MM.1S (cell line): ENCODE results near the gene TRAM2.

Experiments
- DNase-seq: peaks from one replicate; pipeline ENCODE4 v3.0.0-alpha.2; 2015
- H2AFZ ChIP-seq: fragments of 300-600 bp; sonication (generic); 2 replicates; pipeline ENCODE4 v1.6.0; 2016; ENCODE audit warnings: antibody characterized with exemption, low read length
- H3F3A ChIP-seq: fragments of 300-600 bp; sonication (generic); 2 replicates; pipeline ENCODE4 v1.6.1; 2016; ENCODE audit warnings: mild to moderate bottlenecking, antibody characterized with exemption, low read length, moderate library complexity, mixed read lengths; ENCODE audit not compliant: insufficient read depth
- H3K27ac ChIP-seq: fragments of 300-600 bp; sonication (generic); 2 replicates; pipeline ENCODE4 v1.5.1; 2016; ENCODE audit warnings: mild to moderate bottlenecking, low read length
- H3K27me3 ChIP-seq: fragments of 300-600 bp; sonication (generic); replicated peaks from 2 replicates; pipeline ENCODE4 v1.6.0; 2016; ENCODE audit warnings: low read length; ENCODE audit not compliant: insufficient read depth
- H3K36me3 ChIP-seq: fragments of 300-600 bp; sonication (generic); replicated peaks from 2 replicates; pipeline ENCODE4 v1.6.1; 2016; ENCODE audit warnings: mild to moderate bottlenecking, low read length, mixed read lengths; ENCODE audit not compliant: insufficient read depth
- H3K4me1 ChIP-seq: fragments of 300-600 bp; sonication (generic); 2 replicates; pipeline ENCODE4 v1.6.1; 2016; ENCODE audit warnings: low read length, mixed read lengths
- H3K4me2 ChIP-seq: fragments of 300-600 bp; sonication (generic); 2 replicates; pipeline ENCODE4 v1.6.0; 2016; ENCODE audit warnings: low read depth, low read length
- H3K4me3 ChIP-seq: fragments of 300-600 bp; sonication (generic); 2 replicates; pipeline ENCODE4 v1.5.1; 2016; ENCODE audit warnings: low read length, mixed read lengths
- H3K79me2 ChIP-seq: fragments of 300-600 bp; sonication (generic); 2 replicates; pipeline ENCODE4 v1.6.1; 2016; ENCODE audit warnings: mixed run types, low read length, mixed read lengths
- H3K9ac ChIP-seq: fragments of 300-600 bp; sonication (generic); 2 replicates; pipeline ENCODE4 v1.6.1; 2016; ENCODE audit warnings: low read length, mixed read lengths
- H3K9me2 ChIP-seq: fragments of 300-600 bp; sonication (generic); replicated peaks from 2 replicates; pipeline ENCODE4 v1.6.1; 2016; ENCODE audit warnings: mild to moderate bottlenecking, low read length, mixed read lengths; ENCODE audit not compliant: insufficient read depth
- H3K9me3 ChIP-seq: fragments of 300-600 bp; sonication (generic); replicated peaks from 2 replicates; pipeline ENCODE4 v1.6.1; 2016; ENCODE audit warnings: mild to moderate bottlenecking, low read length, mixed read lengths; ENCODE audit not compliant: insufficient read depth
- H4K20me1 ChIP-seq: fragments of 300-600 bp; sonication (generic); 2 replicates; pipeline ENCODE4 v1.6.1; 2016; ENCODE audit warnings: mild to moderate bottlenecking, low read length, moderate library complexity, mixed read lengths; ENCODE audit not compliant: insufficient read depth
- EZH2 ChIP-seq: fragments of 300-600 bp; sonication (generic); optimal IDR thresholded peaks from 2 replicates; pipeline ENCODE3; 2017; ENCODE audit warnings: low read depth, mild to moderate bottlenecking, antibody characterized with exemption, low read length, mixed read lengths
- EZH2phosphoT487 ChIP-seq: fragments of 300-600 bp; sonication (generic); IDR thresholded peaks from 2 replicates; pipeline ENCODE4 v1.6.1; 2018; ENCODE audit warnings: antibody characterized with exemption, low read length
- TF ChIP-seq, protein P1 (sequence below): fragments of 300-600 bp; sonication (generic); IDR thresholded peaks from 2 replicates; pipeline ENCODE4 v1.5.1; 2016; ENCODE audit warnings: antibody characterized with exemption, low read length, mixed read lengths

TRAM2 gene

DNA sequence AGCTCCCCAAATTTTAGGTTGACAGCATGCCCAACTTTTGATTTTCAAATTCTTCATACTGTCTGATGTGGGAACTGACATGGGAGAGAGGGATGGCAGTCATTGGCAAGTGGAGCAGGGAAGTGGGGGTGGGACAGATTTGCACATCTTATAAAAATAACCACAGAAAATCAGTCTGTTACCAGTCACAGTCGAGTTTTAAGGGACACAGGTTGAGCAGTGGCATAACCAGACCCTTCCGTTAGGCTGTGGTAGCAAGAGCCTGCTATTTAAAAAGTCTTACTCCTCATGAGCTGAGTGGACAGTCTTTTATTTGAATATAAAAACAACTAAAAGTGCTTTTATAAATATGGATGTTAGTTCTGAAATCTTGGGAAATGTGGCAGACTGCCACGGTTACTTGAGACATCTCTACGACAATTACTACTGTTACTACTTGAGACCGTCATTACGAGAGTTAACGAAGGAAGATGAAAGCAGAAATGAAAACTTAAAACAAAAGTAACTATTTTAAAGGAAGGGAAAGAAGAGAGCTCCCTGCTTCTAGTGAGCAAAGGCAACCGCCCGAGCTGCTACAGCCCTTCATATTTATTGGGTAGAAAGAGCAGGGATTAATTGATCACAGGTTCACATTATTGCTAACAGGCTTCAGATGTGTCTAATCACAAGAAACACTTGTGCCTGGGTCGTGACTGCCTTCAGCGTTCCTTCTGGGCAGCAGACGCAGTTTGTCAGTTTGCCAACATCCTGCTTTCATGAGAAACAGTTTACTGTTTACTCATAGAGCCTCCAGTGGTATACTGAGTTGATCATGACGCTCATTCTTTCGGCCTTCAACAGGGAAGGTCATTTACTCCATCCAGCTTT lies 85.4 kb downstream of the TRAM2 start:
- H3K4me1 ChIP-seq = peaks cover 22% of the 10 kb centered on the region
- H4K20me1 ChIP-seq = no peaks in the 10 kb centered on the region
- H3K79me2 ChIP-seq = no peaks in the 10 kb centered on the region
- no peak overlapping the region for H3K27ac ChIP-seq
- H3K27me3 ChIP-seq = no peaks in the 10 kb centered on the region
- no peak for TF ChIP-seq EZH2
- H3K9ac ChIP-seq = no peak overlapping the region
- H3K9me3 ChIP-seq = no peaks in the 10 kb centered on the region
- no peaks in the 10 kb centered on the region for H3K9me2 ChIP-seq
- H2AFZ ChIP-seq = no peak overlapping the region
- H3F3A ChIP-seq = peaks cover 22% of the 10 kb centered on the region
- no peak overlapping the region for H3K4me2 ChIP-seq
- no peak for DNase-seq
- H3K36me3 ChIP-seq = no peaks in the 10 kb centered on the region
- no peak overlapping the region for H3K4me3 ChIP-seq

DNA sequence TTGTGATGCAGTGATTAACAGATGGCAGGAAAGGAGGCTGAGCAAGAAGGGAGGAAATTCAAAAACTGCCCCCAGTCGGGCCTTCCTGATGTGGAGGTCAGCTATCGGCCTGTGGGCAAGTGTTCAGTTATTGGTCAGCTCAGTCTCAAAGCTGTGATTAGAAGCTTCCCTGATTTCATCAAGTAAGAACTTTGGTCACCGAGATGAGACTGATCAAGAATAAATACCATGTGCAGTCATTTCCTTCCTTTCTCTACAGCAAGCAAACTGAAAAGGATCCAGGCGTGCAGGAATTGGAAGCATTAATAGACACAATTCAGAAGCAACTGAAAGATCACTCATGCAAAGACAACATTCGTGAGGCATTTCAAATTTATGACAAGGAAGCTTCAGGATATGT lies 87.0 kb downstream of the TRAM2 start:
- Histone ChIP-seq H3K9ac (no peak overlapping the region), H3K4me2 (no peak overlapping the region), H2AFZ (no peak overlapping the region), H3F3A (peaks cover 8% of the 10 kb centered on the region), H3K9me2 (no peaks in the 10 kb centered on the region), H4K20me1 (no peaks in the 10 kb centered on the region), H3K27ac (no peak overlapping the region), H3K9me3 (no peaks in the 10 kb centered on the region), H3K79me2 (no peaks in the 10 kb centered on the region), H3K4me3 (no peak overlapping the region), H3K27me3 (no peaks in the 10 kb centered on the region), H3K4me1 (peaks cover 10% of the 10 kb centered on the region), H3K36me3 (no peaks in the 10 kb centered on the region)
- DNase-seq = no peak
- TF ChIP-seq, protein P1, sequence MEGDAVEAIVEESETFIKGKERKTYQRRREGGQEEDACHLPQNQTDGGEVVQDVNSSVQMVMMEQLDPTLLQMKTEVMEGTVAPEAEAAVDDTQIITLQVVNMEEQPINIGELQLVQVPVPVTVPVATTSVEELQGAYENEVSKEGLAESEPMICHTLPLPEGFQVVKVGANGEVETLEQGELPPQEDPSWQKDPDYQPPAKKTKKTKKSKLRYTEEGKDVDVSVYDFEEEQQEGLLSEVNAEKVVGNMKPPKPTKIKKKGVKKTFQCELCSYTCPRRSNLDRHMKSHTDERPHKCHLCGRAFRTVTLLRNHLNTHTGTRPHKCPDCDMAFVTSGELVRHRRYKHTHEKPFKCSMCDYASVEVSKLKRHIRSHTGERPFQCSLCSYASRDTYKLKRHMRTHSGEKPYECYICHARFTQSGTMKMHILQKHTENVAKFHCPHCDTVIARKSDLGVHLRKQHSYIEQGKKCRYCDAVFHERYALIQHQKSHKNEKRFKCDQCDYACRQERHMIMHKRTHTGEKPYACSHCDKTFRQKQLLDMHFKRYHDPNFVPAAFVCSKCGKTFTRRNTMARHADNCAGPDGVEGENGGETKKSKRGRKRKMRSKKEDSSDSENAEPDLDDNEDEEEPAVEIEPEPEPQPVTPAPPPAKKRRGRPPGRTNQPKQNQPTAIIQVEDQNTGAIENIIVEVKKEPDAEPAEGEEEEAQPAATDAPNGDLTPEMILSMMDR = no peak
- TF ChIP-seq EZH2phosphoT487 (no peak), EZH2 (no peak)

DNA sequence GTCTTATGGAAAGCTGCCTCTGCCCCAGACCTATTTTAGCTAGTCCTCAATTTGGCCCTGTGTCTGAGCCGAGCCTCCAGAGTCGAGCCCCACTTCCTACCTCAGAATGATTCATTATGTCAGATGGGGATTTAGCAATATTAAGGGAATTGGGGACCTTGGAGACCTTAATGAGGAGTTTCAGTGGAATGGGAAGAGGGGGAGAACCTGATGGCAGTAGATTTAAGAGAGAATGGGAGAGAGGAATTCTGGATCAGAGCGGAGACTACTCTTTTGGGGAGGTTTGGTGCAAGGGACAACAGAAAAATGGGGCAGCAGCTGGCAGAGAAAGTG lies 93.2 kb downstream of the TRAM2 start:
- Histone ChIP-seq H3K4me1 (no peaks in the 10 kb centered on the region), H3K9ac (no peak overlapping the region), H2AFZ (no peak overlapping the region), H3K4me3 (no peak overlapping the region), H3K36me3 (no peaks in the 10 kb centered on the region), H3F3A (no peaks in the 10 kb centered on the region), H3K79me2 (no peaks in the 10 kb centered on the region), H3K9me3 (no peaks in the 10 kb centered on the region), H3K9me2 (no peaks in the 10 kb centered on the region), H3K4me2 (no peak overlapping the region), H3K27me3 (no peaks in the 10 kb centered on the region), H4K20me1 (no peaks in the 10 kb centered on the region), H3K27ac (no peak overlapping the region)
- no peak for DNase-seq
- no peak for TF ChIP-seq EZH2
- no peak for TF ChIP-seq EZH2phosphoT487
- TF ChIP-seq, protein P1 = no peak
